ENCODE measurements around the gene TBC1D22A. TPM values are rescaled to one million over a fixed set of nuclear protein-coding genes. Genes with fewer than 3 reads are reported as not detected.
A peak's percentile ranks its signal among the peaks of the same experiment; 100 is the strongest.
"Not testable (repeated sequence)": the region's sequence is repeated elsewhere in the genome, so short reads cannot be mapped to it uniquely, and the experiment has no call there.

Gene TBC1D22A
- total RNA-seq, 2 donors from 2014 or later, result 52.4 to 108 TPM

GRCh38 chr22:46732041-46732379, 30.4 kb upstream of the TBC1D22A start:
- peaks cover 97% of the 10 kb centered on the region for H3K36me3 Mint-ChIP-seq (ENCODE audit: low read depth)
- H3K27me3 Mint-ChIP-seq, result no peaks in the 10 kb centered on the region
- H3K4me3 Mint-ChIP-seq, result peak overlapping the region; percentile 93
- peak overlapping the region; percentile 97 for H3K27ac Mint-ChIP-seq
- H3K9me3 Mint-ChIP-seq, result no peaks in the 10 kb centered on the region
- peaks cover 26% of the 10 kb centered on the region for H3K4me1 Mint-ChIP-seq
- no peak for ATAC-seq (replicated peaks)

GRCh38 chr22:46732513-46732912, 29.9 kb upstream of the TBC1D22A start:
- no peaks in the 10 kb centered on the region for H3K9me3 Mint-ChIP-seq
- peaks cover 26% of the 10 kb centered on the region for H3K4me1 Mint-ChIP-seq
- peak overlapping the region; percentile 93 for H3K4me3 Mint-ChIP-seq
- H3K27ac Mint-ChIP-seq, result peak overlapping the region; percentile 97
- peaks cover 97% of the 10 kb centered on the region for H3K36me3 Mint-ChIP-seq (ENCODE audit: low read depth)
- H3K27me3 Mint-ChIP-seq, result no peaks in the 10 kb centered on the region
- no peak for ATAC-seq (replicated peaks)

GRCh38 chr22:46734213-46734722, 28.2 kb upstream of the TBC1D22A start:
- Mint-ChIP-seq H3K4me1 (peaks cover 28% of the 10 kb centered on the region), H3K27ac (peak overlapping the region; percentile 94)

GRCh38 chr22:46734830-46735453, 27.5 kb upstream of the TBC1D22A start:
- peak overlapping the region; percentile 95 for H3K4me3 Mint-ChIP-seq
- no peaks in the 10 kb centered on the region for H3K9me3 Mint-ChIP-seq
- H3K27ac Mint-ChIP-seq, result peak overlapping the region; percentile 94
- H3K36me3 Mint-ChIP-seq (ENCODE audit: low read depth), result peaks cover 78% of the 10 kb centered on the region
- ATAC-seq (replicated peaks), result peak; percentile 24
- no peaks in the 10 kb centered on the region for H3K27me3 Mint-ChIP-seq
- peaks cover 30% of the 10 kb centered on the region for H3K4me1 Mint-ChIP-seq

More at GRCh38 chr22:46734213-46734722, 28.2 kb upstream of the TBC1D22A start:
- not testable (repeated sequence) for H3K27me3 Mint-ChIP-seq; H3K9me3 Mint-ChIP-seq; ATAC-seq (replicated peaks)
- H3K4me3 Mint-ChIP-seq, result peak overlapping the region; percentile 95
- H3K36me3 Mint-ChIP-seq (ENCODE audit: low read depth), result peaks cover 84% of the 10 kb centered on the region

GRCh38 chr22:46735747-46736608, 26.5 kb upstream of the TBC1D22A start:
- H3K4me3 Mint-ChIP-seq, result peak overlapping the region; percentile 95
- H3K9me3 Mint-ChIP-seq, result no peaks in the 10 kb centered on the region
- no peak for ATAC-seq (replicated peaks)
- H3K36me3 Mint-ChIP-seq (ENCODE audit: low read depth), result peaks cover 67% of the 10 kb centered on the region
- no peaks in the 10 kb centered on the region for H3K27me3 Mint-ChIP-seq
- peaks cover 22% of the 10 kb centered on the region for H3K4me1 Mint-ChIP-seq
- H3K27ac Mint-ChIP-seq, result peak overlapping the region; percentile 94

- Mint-ChIP-seq H3K9me3 (no peaks in the 10 kb centered on the region), H3K4me3 (peak overlapping the region; percentile 95), H3K4me1 (peaks cover 17% of the 10 kb centered on the region), H3K27ac (peak overlapping the region; percentile 94), H3K27me3 (no peaks in the 10 kb centered on the region), H3K36me3 (ENCODE audit: low read depth) (peaks cover 60% of the 10 kb centered on the region)
- ATAC-seq (replicated peaks), result no peak
Observed at GRCh38 chr22:46736705-46737104, 25.7 kb upstream of the TBC1D22A start.

GRCh38 chr22:46737105-46737975, 25.1 kb upstream of the TBC1D22A start:
- Mint-ChIP-seq H3K9me3 (no peaks in the 10 kb centered on the region), H3K4me3 (peak overlapping the region; percentile 95)

GRCh38 chr22:46737976-46738646, 24.3 kb upstream of the TBC1D22A start, which contains the start of gene CERK:
Gene CERK, minus strand, starts transcription at chr22:46738252. Its CDS starts 104 bp downstream, at chr22:46738148.
- no peaks in the 10 kb centered on the region for H3K9me3 Mint-ChIP-seq
- H3K27me3 Mint-ChIP-seq, result no peaks in the 10 kb centered on the region
- H3K4me1 Mint-ChIP-seq, result peaks cover 14% of the 10 kb centered on the region
- H3K27ac Mint-ChIP-seq, result peak within 1 kb of the TSS; percentile 94
- peak; percentile 30 for ATAC-seq (replicated peaks)
- peak within 1 kb of the TSS; percentile 95 for H3K4me3 Mint-ChIP-seq
- peaks cover 47% of the 10 kb centered on the region for H3K36me3 Mint-ChIP-seq (ENCODE audit: low read depth)

More at GRCh38 chr22:46737105-46737975, 25.1 kb upstream of the TBC1D22A start:
- no peaks in the 10 kb centered on the region for H3K27me3 Mint-ChIP-seq
- H3K36me3 Mint-ChIP-seq (ENCODE audit: low read depth), result peaks cover 54% of the 10 kb centered on the region
- peak; percentile 22 for ATAC-seq (replicated peaks)
- H3K27ac Mint-ChIP-seq, result peak overlapping the region; percentile 94
- H3K4me1 Mint-ChIP-seq, result peaks cover 14% of the 10 kb centered on the region

- ATAC-seq (replicated peaks), result no peak
- Mint-ChIP-seq H3K27me3 (no peaks in the 10 kb centered on the region), H3K4me3 (peak overlapping the region; percentile 87), H3K4me1 (peaks cover 14% of the 10 kb centered on the region), H3K9me3 (no peaks in the 10 kb centered on the region), H3K36me3 (ENCODE audit: low read depth) (peaks cover 44% of the 10 kb centered on the region), H3K27ac (peak overlapping the region; percentile 86)
Observed at GRCh38 chr22:46738647-46739093, 23.8 kb upstream of the TBC1D22A start.

GRCh38 chr22:46739094-46739870, 23.2 kb upstream of the TBC1D22A start:
- Mint-ChIP-seq H3K27me3 (no peaks in the 10 kb centered on the region), H3K9me3 (no peaks in the 10 kb centered on the region), H3K4me1 (peaks cover 13% of the 10 kb centered on the region), H3K27ac (peak overlapping the region; percentile 86), H3K4me3 (peak overlapping the region; percentile 87), H3K36me3 (ENCODE audit: low read depth) (peaks cover 37% of the 10 kb centered on the region)
- peak; percentile 80 for ATAC-seq (replicated peaks)

- no peak for ATAC-seq (replicated peaks)
- peaks cover 19% of the 10 kb centered on the region for H3K36me3 Mint-ChIP-seq (ENCODE audit: low read depth)
- peaks cover 4% of the 10 kb centered on the region for H3K4me1 Mint-ChIP-seq
- H3K27me3 Mint-ChIP-seq, result no peaks in the 10 kb centered on the region
- H3K4me3 Mint-ChIP-seq, result no peak overlapping the region
- H3K9me3 Mint-ChIP-seq, result no peaks in the 10 kb centered on the region
- peak overlapping the region; percentile 67 for H3K27ac Mint-ChIP-seq
Observed at GRCh38 chr22:46740910-46741780, 21.3 kb upstream of the TBC1D22A start.

- no peak for ATAC-seq (replicated peaks)
- Mint-ChIP-seq H3K27me3 (no peaks in the 10 kb centered on the region), H3K36me3 (ENCODE audit: low read depth) (peaks cover 10% of the 10 kb centered on the region), H3K4me3 (no peak overlapping the region), H3K9me3 (no peaks in the 10 kb centered on the region), H3K4me1 (peaks cover 4% of the 10 kb centered on the region), H3K27ac (peak overlapping the region; percentile 67)
Observed at GRCh38 chr22:46741974-46742519, 20.4 kb upstream of the TBC1D22A start.
